Posterior cingulate gyrus (tissue), 11 donors: Measurements from ENCODE around the gene OR51T1.
"Not testable (repeated sequence)": the region's sequence is repeated elsewhere in the genome, so short reads cannot be mapped to it uniquely, and the experiment has no call there.

Experiments used
- DNase-seq, 10 donors: peaks; one replicate each; pipeline versions ENCODE4 v3.0.0 to v3.0.0-alpha.2; 2020 to 2021; ENCODE audit warnings: mixed read lengths in 3 of 10
- intact Hi-C: fragments of 100-400 bp; cut with DNase I; formaldehyde crosslinking; loops from one replicate; pipeline ENCODE4 v1.15.1; 2023

Gene OR51T1, protein sequence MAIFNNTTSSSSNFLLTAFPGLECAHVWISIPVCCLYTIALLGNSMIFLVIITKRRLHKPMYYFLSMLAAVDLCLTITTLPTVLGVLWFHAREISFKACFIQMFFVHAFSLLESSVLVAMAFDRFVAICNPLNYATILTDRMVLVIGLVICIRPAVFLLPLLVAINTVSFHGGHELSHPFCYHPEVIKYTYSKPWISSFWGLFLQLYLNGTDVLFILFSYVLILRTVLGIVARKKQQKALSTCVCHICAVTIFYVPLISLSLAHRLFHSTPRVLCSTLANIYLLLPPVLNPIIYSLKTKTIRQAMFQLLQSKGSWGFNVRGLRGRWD

DNA sequence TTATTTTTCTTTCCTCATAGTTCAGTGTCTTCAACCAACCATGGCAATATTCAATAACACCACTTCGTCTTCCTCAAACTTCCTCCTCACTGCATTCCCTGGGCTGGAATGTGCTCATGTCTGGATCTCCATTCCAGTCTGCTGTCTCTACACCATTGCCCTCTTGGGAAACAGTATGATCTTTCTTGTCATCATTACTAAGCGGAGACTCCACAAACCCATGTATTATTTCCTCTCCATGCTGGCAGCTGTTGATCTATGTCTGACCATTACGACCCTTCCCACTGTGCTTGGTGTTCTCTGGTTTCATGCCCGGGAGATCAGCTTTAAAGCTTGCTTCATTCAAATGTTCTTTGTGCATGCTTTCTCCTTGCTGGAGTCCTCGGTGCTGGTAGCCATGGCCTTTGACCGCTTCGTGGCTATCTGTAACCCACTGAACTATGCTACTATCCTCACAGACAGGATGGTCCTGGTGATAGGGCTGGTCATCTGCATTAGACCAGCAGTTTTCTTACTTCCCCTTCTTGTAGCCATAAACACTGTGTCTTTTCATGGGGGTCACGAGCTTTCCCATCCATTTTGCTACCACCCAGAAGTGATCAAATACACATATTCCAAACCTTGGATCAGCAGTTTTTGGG is at the start of gene OR51T1:
Gene OR51T1 (plus strand): TSS at position 41 of the 641 bp plus-strand sequence. CDS start 0 bp downstream, at position 41.
- no peak for DNase-seq
- intact Hi-C loops = no loop called here

DNA sequence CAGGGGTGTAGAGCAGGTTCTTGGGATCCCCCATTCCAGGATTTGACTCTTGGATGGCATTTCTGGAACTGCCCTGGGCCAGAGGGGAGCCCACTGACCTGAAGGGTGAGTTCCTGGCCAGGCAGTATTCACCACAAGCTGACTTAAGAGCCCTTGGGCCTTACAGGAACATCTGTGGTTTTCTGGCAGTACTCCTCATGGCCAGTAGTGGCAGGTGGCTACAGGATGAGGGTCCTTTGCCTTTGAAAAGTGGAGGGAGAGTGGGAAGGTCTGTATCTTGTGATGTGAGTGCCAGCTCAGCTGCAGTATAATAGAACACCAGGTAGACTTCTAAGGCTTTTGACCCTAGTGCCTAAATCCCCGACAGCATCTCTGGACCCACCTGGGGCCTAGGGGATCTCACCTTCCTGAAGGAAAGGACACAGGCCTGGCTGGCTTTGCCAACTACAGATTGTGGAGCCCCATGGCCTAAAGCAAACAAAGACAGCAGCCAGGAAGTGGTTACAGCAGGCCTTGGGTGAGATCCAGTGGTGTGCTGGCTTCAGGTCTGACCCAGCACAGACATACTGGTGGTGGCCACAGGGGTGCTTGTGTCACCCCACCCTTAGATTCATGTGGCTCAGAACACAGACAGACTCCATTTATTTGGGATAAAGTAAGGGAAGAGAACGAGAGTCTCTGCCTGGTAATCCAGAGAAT is 41.7 kb upstream of the OR51T1 start:
- intact Hi-C loops = no loop called here
- DNase-seq = no peak

GRCh38 chr11:4848908-4849532 is 32.7 kb upstream of the OR51T1 start, which contains the start of gene OR51S1:
Gene OR51S1 (minus strand): TSS chr11:4849208. CDS start chr11:4849208, 0 bp downstream.
- intact Hi-C loops = no loop called here
- no peak for DNase-seq

- DNase-seq = no peak
- intact Hi-C loops = no loop called here
These were observed 30.7 kb upstream of the OR51T1 start for GRCh38 chr11:4851033-4851432.

DNA sequence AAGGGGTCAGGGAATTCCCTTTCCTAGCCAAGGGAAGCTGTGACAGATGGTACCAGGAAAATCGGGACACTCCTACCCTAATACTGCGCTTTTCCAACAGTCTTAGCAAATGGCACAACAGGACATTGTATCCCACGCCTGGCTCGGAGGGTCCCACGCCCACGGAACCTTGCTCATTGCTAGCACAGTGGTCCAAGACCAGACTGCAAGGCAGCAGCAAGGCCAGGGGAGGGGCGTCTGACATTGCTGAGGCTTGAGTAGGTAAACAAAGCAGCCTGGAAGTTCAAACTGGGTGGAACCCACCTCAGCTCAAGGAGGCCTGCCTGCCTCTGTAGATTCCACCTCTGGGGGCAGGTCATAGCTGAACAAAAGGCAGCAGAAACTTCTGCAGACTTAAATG is 27.4 kb upstream of the OR51T1 start:
- intact Hi-C loops = not testable (repeated sequence)
- peak in 1 of 10 donors; percentile 35 for DNase-seq

DNA sequence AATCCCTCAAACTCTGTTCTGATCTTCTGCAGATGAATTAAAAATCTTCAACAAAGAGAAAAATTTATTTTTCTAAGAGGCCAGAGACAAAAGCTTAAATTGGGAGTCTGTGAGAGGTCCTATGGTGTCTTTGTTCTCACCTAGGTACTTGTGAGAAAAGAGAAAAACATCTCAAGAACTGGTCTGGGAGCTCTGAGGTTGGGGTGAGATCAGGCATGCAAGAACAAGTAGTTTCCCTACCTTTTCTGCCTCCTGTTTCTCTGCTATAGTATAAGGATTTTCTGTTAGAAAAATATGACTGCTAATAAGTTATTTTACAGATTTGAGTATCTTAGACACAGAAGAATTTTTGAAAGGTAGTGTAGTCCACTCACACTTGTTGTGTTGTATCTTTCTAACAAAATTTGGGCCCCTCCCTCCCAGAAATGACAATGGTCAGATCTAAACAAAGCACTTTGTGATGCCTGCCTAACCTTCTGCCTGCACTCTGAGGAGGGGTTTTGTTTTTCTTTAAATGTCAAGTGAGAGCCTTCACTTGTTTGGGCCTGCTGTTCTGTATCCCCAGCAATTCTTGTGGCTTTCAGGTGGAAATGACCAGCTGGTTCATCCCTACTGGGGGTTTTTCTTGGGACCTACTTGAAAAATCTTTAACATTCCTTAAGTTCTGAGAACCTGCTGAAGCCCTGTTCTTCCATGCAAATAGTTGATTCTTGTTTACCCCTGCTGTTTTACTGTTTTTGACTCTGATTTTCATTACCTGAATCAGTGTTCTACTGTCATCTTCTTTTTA is 19.1 kb upstream of the OR51T1 start:
- no peak for DNase-seq
- intact Hi-C loops = no loop called here

DNA sequence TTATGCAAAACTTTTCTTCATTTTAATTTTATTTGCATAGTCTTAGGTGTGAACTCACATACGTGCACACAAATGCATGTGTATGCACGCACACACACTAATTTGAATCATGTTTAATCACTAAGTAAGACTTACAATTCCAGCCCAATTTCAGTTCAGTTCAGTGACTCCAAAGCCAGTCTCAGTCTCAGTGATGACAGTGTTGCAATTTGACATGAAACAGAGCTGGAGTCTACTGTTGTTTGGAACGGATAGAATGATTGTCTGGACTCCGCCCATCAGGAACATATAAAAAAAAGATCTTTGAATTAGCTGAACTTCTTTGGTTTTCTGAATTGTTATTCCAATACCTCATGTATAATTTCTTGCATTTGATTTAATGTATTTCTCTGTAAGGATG is 17.8 kb upstream of the OR51T1 start:
- intact Hi-C loops = no loop called here
- no peak for DNase-seq

DNA sequence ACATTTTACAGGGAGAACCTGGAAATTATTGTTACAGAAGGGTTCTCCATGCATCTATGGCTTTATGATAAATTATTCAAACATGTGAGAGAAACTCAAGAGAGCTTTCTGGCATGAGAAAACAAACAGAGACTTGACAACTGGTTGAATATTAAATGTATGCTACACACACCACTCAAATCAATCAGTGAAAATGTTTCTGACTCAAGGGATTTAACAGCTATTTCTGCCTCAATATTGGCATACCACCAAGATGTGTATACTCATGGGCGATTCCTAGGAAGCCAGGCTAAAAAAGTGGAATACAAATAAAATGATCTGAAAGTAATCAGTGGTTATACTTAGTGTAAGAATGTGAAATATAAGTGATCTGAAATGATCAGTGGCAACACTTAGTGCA is 15.8 kb upstream of the OR51T1 start:
- no peak for DNase-seq
- intact Hi-C loops = no loop called here

GRCh38 chr11:4881188-4881587 is 512 bp upstream of the OR51T1 start:
- intact Hi-C loops = no loop called here
- DNase-seq = no peak

DNA sequence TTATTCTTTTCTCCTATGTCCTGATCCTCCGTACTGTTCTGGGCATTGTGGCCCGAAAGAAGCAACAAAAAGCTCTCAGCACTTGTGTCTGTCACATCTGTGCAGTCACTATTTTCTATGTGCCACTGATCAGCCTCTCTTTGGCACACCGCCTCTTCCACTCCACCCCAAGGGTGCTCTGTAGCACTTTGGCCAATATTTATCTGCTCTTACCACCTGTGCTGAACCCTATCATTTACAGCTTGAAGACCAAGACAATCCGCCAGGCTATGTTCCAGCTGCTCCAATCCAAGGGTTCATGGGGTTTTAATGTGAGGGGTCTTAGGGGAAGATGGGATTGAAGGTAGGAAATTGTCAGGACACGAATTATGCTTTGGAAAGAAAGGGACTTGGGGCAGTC is 843 bp downstream of the OR51T1 start:
- intact Hi-C loops = no loop called here
- no peak for DNase-seq

- intact Hi-C loops = no loop called here
- DNase-seq = no peak
These were observed 2.7 kb downstream of the OR51T1 start for GRCh38 chr11:4884361-4884760.

DNA sequence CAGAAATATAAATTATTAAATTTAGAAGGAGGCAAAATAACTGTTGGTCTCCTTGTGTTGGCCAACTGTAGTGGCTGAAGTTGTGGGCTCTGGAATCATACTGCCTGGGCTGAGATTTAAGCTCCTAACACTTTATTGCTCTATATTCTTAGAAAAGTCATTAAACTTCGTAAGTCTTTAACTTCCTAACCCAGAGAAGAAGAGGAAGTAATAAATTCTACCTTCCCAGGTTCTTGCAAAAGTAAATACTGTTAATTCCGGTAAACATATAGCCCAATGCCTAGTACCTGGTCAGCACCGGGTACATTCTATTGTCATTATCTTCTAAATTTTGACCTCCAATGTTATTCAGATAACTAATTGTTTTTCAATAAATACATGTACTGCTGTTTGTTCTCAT is 4.5 kb downstream of the OR51T1 start:
- intact Hi-C loops = no loop called here
- no peak for DNase-seq

DNA sequence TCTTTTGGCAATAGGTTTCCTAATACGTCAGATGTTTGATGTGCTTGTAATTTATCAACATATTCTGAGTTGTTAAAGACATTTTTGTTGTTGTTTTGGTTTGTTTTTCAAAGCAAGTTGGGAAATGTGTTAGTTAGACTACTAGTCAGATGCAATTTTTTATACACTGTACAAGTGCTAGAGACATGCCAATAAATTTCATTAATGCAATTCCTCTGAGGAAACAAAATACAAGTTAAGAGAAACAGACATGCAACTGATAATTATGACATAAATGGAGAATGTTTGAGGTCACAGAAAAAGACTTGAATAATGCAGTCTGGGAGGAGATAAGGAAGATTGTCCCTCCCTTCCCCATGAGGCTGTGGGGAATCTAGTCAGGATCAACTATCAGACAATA is 5.9 kb downstream of the OR51T1 start:
- intact Hi-C loops = no loop called here
- no peak for DNase-seq

DNA sequence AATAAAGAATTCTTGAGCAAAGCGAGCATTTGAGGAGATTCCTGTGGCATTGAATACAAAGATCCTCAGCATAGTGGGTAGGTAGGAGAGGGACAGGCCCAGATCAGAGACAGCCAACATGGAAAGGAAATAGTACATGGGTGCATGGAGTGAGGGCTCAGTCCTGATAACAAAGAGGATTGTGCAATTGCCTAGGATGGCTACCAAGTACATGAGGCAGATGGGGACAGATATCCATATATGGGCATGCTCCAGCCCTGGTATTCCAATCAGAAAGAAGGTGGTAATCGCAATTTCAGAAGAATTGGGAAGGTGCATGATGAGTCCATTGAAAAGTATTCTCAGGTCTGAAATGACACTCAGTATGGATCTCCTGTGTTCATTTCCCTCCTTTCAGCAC is 8.6 kb downstream of the OR51T1 start:
- intact Hi-C loops = no loop called here
- DNase-seq = peak in 1 of 10 donors; percentile 22

GRCh38 chr11:4891996-4892640 is 10.4 kb downstream of the OR51T1 start:
- no peak for DNase-seq
- intact Hi-C loops = no loop called here

DNA sequence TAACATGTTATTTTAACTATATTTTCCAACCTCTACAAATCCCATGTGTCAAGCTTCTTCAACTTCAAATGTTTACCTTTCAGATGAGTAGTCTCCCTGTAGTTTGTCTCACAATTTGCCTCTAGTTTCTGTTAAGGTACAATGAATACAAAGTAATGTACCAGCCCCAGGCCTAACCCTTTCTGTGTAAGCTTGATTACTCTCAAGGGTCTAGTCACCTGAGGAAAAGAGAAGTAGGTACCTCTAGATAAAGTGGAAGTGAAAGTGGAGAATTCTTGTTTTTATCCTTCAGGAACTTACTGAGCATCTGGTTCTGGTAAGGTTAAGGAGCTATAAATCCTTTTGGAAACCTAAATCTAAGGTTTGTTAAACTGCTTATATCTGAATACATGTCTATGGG is 21.8 kb downstream of the OR51T1 start, which contains the start of gene OR51A7:
Gene OR51A7 (plus strand): TSS at position 300 of the 400 bp plus-strand sequence. CDS start 3,587 bp downstream, outside the sequence.
- intact Hi-C loops = no loop called here
- no peak for DNase-seq

DNA sequence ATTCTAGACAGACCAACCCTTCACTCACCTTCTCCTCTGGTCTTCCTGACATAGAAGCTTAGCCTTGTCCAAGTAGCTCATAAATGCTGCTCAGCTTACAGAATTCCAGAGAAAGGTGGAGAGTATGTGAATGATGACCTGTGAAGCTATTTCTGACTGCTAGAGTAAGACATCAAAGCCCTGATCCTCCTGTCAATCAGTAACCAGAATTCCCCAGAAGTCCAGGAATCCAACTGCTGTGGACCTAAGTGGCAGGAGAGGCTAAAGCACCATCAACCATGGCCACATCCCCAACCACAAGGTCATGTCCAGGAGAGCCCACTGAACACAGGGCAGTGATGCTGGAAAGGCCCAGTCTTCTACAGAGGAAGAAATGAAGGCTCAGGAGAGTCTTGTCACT is 34.9 kb downstream of the OR51T1 start:
- no peak for DNase-seq
- intact Hi-C loops = no loop called here

- intact Hi-C loops = no loop called here
- no peak for DNase-seq
These were observed 37.5 kb downstream of the OR51T1 start, which contains the start of gene OR51G2 for GRCh38 chr11:4919250-4919649. Gene OR51G2 (minus strand): TSS chr11:4919350. CDS start chr11:4915663, 3,687 bp downstream.

GRCh38 chr11:4921796-4922195 is 40.1 kb downstream of the OR51T1 start:
- DNase-seq = no peak
- intact Hi-C loops = no loop called here

- no peak for DNase-seq
- intact Hi-C loops = no loop called here
These were observed 40.6 kb downstream of the OR51T1 start for GRCh38 chr11:4922304-4922703.
